ENCODE results near the gene TTC7B.

- TF ChIP-seq, protein P1, sequence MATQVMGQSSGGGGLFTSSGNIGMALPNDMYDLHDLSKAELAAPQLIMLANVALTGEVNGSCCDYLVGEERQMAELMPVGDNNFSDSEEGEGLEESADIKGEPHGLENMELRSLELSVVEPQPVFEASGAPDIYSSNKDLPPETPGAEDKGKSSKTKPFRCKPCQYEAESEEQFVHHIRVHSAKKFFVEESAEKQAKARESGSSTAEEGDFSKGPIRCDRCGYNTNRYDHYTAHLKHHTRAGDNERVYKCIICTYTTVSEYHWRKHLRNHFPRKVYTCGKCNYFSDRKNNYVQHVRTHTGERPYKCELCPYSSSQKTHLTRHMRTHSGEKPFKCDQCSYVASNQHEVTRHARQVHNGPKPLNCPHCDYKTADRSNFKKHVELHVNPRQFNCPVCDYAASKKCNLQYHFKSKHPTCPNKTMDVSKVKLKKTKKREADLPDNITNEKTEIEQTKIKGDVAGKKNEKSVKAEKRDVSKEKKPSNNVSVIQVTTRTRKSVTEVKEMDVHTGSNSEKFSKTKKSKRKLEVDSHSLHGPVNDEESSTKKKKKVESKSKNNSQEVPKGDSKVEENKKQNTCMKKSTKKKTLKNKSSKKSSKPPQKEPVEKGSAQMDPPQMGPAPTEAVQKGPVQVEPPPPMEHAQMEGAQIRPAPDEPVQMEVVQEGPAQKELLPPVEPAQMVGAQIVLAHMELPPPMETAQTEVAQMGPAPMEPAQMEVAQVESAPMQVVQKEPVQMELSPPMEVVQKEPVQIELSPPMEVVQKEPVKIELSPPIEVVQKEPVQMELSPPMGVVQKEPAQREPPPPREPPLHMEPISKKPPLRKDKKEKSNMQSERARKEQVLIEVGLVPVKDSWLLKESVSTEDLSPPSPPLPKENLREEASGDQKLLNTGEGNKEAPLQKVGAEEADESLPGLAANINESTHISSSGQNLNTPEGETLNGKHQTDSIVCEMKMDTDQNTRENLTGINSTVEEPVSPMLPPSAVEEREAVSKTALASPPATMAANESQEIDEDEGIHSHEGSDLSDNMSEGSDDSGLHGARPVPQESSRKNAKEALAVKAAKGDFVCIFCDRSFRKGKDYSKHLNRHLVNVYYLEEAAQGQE (IDR thresholded peaks at IDR 0.05; ENCODE audit: low read depth): no peak
- TF ChIP-seq, protein P2, sequence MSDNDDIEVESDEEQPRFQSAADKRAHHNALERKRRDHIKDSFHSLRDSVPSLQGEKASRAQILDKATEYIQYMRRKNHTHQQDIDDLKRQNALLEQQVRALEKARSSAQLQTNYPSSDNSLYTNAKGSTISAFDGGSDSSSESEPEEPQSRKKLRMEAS (IDR thresholded peaks at IDR 0.05): no peak
- TF ChIP-seq, protein P3, sequence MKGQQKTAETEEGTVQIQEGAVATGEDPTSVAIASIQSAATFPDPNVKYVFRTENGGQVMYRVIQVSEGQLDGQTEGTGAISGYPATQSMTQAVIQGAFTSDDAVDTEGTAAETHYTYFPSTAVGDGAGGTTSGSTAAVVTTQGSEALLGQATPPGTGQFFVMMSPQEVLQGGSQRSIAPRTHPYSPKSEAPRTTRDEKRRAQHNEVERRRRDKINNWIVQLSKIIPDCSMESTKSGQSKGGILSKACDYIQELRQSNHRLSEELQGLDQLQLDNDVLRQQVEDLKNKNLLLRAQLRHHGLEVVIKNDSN (IDR thresholded peaks at IDR 0.05): no peak
- TF ChIP-seq FOXM1 (IDR thresholded peaks at IDR 0.05; ENCODE audit: borderline replicate concordance, low read depth): no peak
- TF ChIP-seq NFIC (IDR thresholded peaks at IDR 0.05): no peak
- no peak for TF ChIP-seq YY1 (IDR thresholded peaks at IDR 0.05; ENCODE audit: low read depth)
- no peak for TF ChIP-seq TCF12 (IDR thresholded peaks at IDR 0.05; ENCODE audit: low read depth)
Observed at GRCh38 chr14:90775441-90775840, 40.8 kb downstream of the TTC7B start.
